Brain microvascular endothelial cell (primary cell): ENCODE measurements around the gene KLHL22.

Source experiments
- DNase-seq: peaks from one replicate; pipeline ENCODE4 v3.0.0-alpha.2; 2020
- H3K27ac ChIP-seq: fragments of 250-450 bp; sonication (Bioruptor Pico); 2 replicates; pipeline ENCODE4 v1.5.1; 2020; ENCODE audit warnings: mild to moderate bottlenecking, moderate library complexity
- H3K27me3 ChIP-seq: fragments of 250-450 bp; sonication (Bioruptor Pico); replicated peaks from 2 replicates; pipeline ENCODE4 v1.5.1; 2020; ENCODE audit warnings: mild to moderate bottlenecking
- H3K36me3 ChIP-seq: fragments of 250-450 bp; sonication (Bioruptor Pico); replicated peaks from 2 replicates; pipeline ENCODE4 v1.5.1; 2020; ENCODE audit warnings: mild to moderate bottlenecking
- H3K4me3 ChIP-seq: 2 replicates; pipeline ENCODE4 v1.5.1; 2011; ENCODE audit warnings: low read depth, mild to moderate bottlenecking, control low read depth, low read length, moderate library complexity
- CTCF ChIP-seq: IDR thresholded peaks from 2 replicates; pipeline ENCODE4 v1.5.1; 2011; ENCODE audit warnings: low read depth, mild to moderate bottlenecking, moderate library complexity, low read length, control low read depth, inconsistent platforms; ENCODE audit errors: missing control alignments
- in situ Hi-C: cut with HindIII; loops from 2 replicates; pipeline ENCODE4 v1.10.0; 2017; ENCODE audit warnings: low sequenced_read_pairs, low pct_ligation_motif_present

KLHL22 gene

DNA sequence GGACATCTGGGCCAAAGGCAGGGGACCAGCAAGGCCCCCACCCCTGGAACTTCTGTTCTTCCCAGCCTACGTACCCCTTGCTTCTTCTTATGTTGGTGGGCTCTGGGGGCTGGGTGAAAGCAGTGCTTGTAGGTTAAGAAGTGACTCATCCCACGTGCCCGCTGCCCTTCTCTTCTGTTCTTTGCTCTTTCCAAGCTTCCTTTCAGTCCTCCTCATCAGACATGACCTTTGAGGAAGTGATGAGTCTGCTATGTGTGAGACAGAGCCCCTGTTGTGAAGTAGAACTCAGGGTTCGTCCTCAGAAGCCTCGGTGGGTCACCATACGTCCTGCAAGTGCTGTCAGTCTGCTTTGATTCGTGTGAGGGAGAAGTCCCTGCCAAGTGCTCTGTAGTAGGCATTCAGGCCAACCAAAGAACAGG lies 24.5 kb upstream of the KLHL22 start:
- Histone ChIP-seq H3K27me3 (no peaks in the 10 kb centered on the region), H3K27ac (peak overlapping the region; percentile 83), H3K36me3 (peaks cover 48% of the 10 kb centered on the region), H3K4me3 (no peak overlapping the region)
- in situ Hi-C loops, result no loop called here
- no peak for TF ChIP-seq CTCF
- peak; percentile 76 for DNase-seq

DNA sequence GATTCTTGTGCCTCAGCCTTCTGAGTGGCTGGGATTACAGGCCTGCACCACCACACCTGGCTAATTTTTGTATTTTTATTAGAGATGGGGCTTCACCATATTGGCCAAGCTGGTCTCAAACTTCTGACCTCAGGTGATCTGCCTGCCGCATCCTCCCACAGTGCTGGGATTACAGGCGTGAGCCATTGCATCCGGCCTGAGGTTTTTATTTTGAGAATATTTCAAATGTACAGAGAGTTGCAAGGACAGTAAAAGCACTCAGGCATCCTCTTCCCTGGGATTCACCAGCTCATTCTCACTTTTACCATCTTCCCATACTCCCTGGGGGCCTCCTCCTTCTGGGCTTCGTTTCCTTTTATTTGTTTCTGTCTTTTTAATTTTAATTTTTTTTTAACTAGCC lies 24.0 kb upstream of the KLHL22 start:
- peaks cover 52% of the 10 kb centered on the region for H3K36me3 ChIP-seq
- TF ChIP-seq CTCF, result no peak
- H3K4me3 ChIP-seq, result no peak overlapping the region
- in situ Hi-C loops, result no loop called here
- H3K27me3 ChIP-seq, result no peaks in the 10 kb centered on the region
- no peak for DNase-seq
- peak overlapping the region; percentile 83 for H3K27ac ChIP-seq

GRCh38 chr22:20517841-20518592 lies 22.4 kb upstream of the KLHL22 start:
- peaks cover 59% of the 10 kb centered on the region for H3K36me3 ChIP-seq

DNA sequence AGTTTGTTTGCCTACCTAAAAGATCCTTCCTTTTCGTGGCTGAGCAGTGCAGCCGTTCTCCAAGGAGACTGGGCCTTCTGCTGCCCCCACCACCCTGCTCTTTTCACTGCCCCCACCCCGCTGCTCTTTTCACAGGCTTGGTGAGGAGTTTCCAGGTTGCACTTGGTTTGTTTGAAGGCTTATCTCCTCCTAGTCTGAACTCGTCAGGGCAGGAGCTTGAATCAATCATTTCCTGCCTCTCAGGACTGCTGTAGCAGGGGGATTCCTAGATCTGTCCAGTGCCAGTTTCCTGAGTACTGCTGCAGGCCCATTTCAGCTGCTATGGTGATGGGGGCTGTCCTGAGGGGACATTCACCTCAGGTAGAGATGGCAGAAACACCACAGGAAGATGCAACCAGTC lies 21.8 kb upstream of the KLHL22 start:
- Histone ChIP-seq H3K27ac (peak overlapping the region; percentile 39), H3K36me3 (peaks cover 55% of the 10 kb centered on the region)
- in situ Hi-C loops, result no loop called here

More at GRCh38 chr22:20517841-20518592, 22.4 kb upstream of the KLHL22 start:
- Histone ChIP-seq H3K4me3 (no peak overlapping the region), H3K27ac (peak overlapping the region; percentile 39), H3K27me3 (no peaks in the 10 kb centered on the region)
- TF ChIP-seq CTCF, result no peak
- in situ Hi-C loops, result no loop called here
- no peak for DNase-seq

GRCh38 chr22:20516399-20516798 lies 20.8 kb upstream of the KLHL22 start:
- H3K36me3 ChIP-seq, result peaks cover 48% of the 10 kb centered on the region
- no peak overlapping the region for H3K4me3 ChIP-seq
- no peak for TF ChIP-seq CTCF
- in situ Hi-C loops, result no loop called here
- H3K27ac ChIP-seq, result no peak overlapping the region
- no peaks in the 10 kb centered on the region for H3K27me3 ChIP-seq
- DNase-seq, result no peak

More for the DNA sequence above, 21.8 kb upstream of the KLHL22 start:
- no peak for TF ChIP-seq CTCF
- Histone ChIP-seq H3K4me3 (no peak overlapping the region), H3K27me3 (no peaks in the 10 kb centered on the region)
- DNase-seq, result peak; percentile 18
